H1 (cell line): ENCODE data around the gene SLC9C1. TPM values are rescaled to one million over a fixed set of nuclear protein-coding genes. Genes with fewer than 3 reads are reported as not detected.

ENCODE experiments used
- EGR1 ChIP-seq: IDR thresholded peaks from 2 replicates; pipeline ENCODE4 v1.6.1; 2011; ENCODE audit warnings: low read depth, low read length, borderline replicate concordance
- polyA plus RNA-seq, 7 experiments: library from polyadenylated mRNA; depleted of rRNA in 3 of 7; stranded (reverse) in 5 of 7; unstranded in 2 of 7; fragments of >200 nt in 5 of 7; fragments of 200-250 nt in 2 of 7; gene quantifications; 1 replicate in 5 of 7; 2 replicates in 1 of 7; 4 replicates in 1 of 7; pipeline versions ENCODE4 v1.2.1 to v1.2.3, GENCODE V29; 2011 to 2013; ENCODE audit warnings: missing spikeins in 2 of 7, mixed read lengths in 2 of 7
- total RNA-seq: library from RNA; stranded (reverse); fragmentation: NEBNext Ultra II Directional; extraction: Animal tissue kit (Norgen Biotek cat#: 25700); gene quantifications from 2 replicates; pipeline ENCODE4 v1.2.1, GENCODE V29; 2021
- TF ChIP-seq, protein P1 (sequence below), 3 experiments: IDR thresholded peaks; 1 replicate in 2 of 3; 2 replicates in 1 of 3; pipeline versions ENCODE4 v1.5.1 to v1.6.1; 2011; ENCODE audit warnings: low read length in 3 of 3, mild to moderate bottlenecking in 3 of 3, inconsistent platforms in 2 of 3, low read depth in 1 of 3, moderate library complexity in 1 of 3; ENCODE audit not compliant: insufficient read depth in 1 of 3; ENCODE audit errors: control extremely low read depth in 1 of 3

The SLC9C1 gene
- total and polyA plus RNA-seq, 2 of the 8 experiments (the other 6 are each of a cell fraction or from before 2014, with no cell fraction given): 0.15 to 0.24 TPM

DNA sequence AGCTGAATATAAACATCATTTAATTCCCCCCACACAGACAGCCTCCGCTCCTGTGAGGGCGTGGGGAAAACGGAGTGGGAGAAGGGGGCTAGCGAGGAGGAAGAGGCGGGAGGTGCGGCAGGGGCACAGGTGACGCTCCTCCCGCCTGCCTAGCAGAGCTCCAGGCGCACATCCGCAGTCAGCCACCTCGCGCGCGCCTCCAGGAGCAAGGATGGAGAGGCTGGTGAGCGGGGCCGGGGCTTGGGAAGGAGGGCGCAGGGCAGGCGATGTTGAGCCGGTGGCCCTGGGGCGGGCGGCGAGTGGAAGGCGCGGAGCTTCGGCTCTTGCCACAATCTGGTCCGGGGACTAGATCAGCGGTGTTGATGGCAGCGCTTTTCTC lies 39.0 kb upstream of the SLC9C1 start, which contains the start of gene CD200 (continued):
- TF ChIP-seq, protein P1, sequence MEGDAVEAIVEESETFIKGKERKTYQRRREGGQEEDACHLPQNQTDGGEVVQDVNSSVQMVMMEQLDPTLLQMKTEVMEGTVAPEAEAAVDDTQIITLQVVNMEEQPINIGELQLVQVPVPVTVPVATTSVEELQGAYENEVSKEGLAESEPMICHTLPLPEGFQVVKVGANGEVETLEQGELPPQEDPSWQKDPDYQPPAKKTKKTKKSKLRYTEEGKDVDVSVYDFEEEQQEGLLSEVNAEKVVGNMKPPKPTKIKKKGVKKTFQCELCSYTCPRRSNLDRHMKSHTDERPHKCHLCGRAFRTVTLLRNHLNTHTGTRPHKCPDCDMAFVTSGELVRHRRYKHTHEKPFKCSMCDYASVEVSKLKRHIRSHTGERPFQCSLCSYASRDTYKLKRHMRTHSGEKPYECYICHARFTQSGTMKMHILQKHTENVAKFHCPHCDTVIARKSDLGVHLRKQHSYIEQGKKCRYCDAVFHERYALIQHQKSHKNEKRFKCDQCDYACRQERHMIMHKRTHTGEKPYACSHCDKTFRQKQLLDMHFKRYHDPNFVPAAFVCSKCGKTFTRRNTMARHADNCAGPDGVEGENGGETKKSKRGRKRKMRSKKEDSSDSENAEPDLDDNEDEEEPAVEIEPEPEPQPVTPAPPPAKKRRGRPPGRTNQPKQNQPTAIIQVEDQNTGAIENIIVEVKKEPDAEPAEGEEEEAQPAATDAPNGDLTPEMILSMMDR (IDR thresholded peaks at IDR 0.05; ENCODE audit: control extremely low read depth in 1 of 3, insufficient read depth in 1 of 3, low read depth in 1 of 3, low read length in 3 of 3): peak in 1 of 3 experiments; percentile 1; a peak in 1 of 4 replicates
- TF ChIP-seq EGR1: no peak
